ENCODE data around the gene LGI1.

The LGI1 gene

GRCh38 chr10:93755443-93756116, 2.2 kb upstream of the LGI1 start:
- no peak for DNase-seq (ENCODE audit: low read depth, low spot score)

- no peak for DNase-seq (ENCODE audit: low read depth, low spot score)
Observed at GRCh38 chr10:93756118-93756517, 1.6 kb upstream of the LGI1 start.

- DNase-seq (ENCODE audit: low read depth, low spot score) = no peak
Observed at GRCh38 chr10:93757136-93757535, 600 bp upstream of the LGI1 start.

- no peak for DNase-seq (ENCODE audit: low read depth, low spot score)
Observed at GRCh38 chr10:93758508-93758885, 761 bp downstream of the LGI1 start.

- no peak for DNase-seq (ENCODE audit: low read depth, low spot score)
Observed at GRCh38 chr10:93758891-93759410, 1.2 kb downstream of the LGI1 start.

GRCh38 chr10:93760490-93760889, 2.8 kb downstream of the LGI1 start:
- DNase-seq (ENCODE audit: low read depth, low spot score) = no peak

GRCh38 chr10:93762979-93763391, 5.2 kb downstream of the LGI1 start:
- DNase-seq (ENCODE audit: low read depth, low spot score) = no peak

GRCh38 chr10:93766918-93767317, 9.2 kb downstream of the LGI1 start:
- no peak for DNase-seq (ENCODE audit: low read depth, low spot score)

- DNase-seq (ENCODE audit: low read depth, low spot score) = no peak
Observed at GRCh38 chr10:93767724-93768399, 10.1 kb downstream of the LGI1 start.

- DNase-seq (ENCODE audit: low read depth, low spot score) = no peak
Observed at GRCh38 chr10:93768892-93769291, 11.2 kb downstream of the LGI1 start.

- no peak for DNase-seq (ENCODE audit: low read depth, low spot score)
Observed at GRCh38 chr10:93771354-93771753, 13.6 kb downstream of the LGI1 start.

GRCh38 chr10:93773120-93773519, 15.4 kb downstream of the LGI1 start:
- DNase-seq (ENCODE audit: low read depth, low spot score) = no peak

GRCh38 chr10:93773705-93774104, 16.0 kb downstream of the LGI1 start:
- DNase-seq (ENCODE audit: low read depth, low spot score) = no peak

- no peak for DNase-seq (ENCODE audit: low read depth, low spot score)
Observed at GRCh38 chr10:93775356-93775755, 17.6 kb downstream of the LGI1 start.

- no peak for DNase-seq (ENCODE audit: low read depth, low spot score)
Observed at GRCh38 chr10:93777092-93777491, 19.4 kb downstream of the LGI1 start.

- DNase-seq (ENCODE audit: low read depth, low spot score) = no peak
Observed at GRCh38 chr10:93784059-93784458, 26.3 kb downstream of the LGI1 start.

GRCh38 chr10:93788413-93789208, 30.9 kb downstream of the LGI1 start:
- no peak for DNase-seq (ENCODE audit: low read depth, low spot score)

- DNase-seq (ENCODE audit: low read depth, low spot score) = no peak
Observed at GRCh38 chr10:93790439-93790838, 32.7 kb downstream of the LGI1 start.

- no peak for DNase-seq (ENCODE audit: low read depth, low spot score)
Observed at GRCh38 chr10:93796167-93796566, 38.4 kb downstream of the LGI1 start.

GRCh38 chr10:93797825-93798224, 40.1 kb downstream of the LGI1 start:
- DNase-seq (ENCODE audit: low read depth, low spot score) = no peak

- no peak for DNase-seq (ENCODE audit: low read depth, low spot score)
Observed at GRCh38 chr10:93799155-93799708, 41.5 kb downstream of the LGI1 start.

GRCh38 chr10:93804200-93804599, 46.5 kb downstream of the LGI1 start:
- DNase-seq (ENCODE audit: low read depth, low spot score) = no peak
